Measurements from ENCODE around the gene SGK1. TPM values are rescaled to one million over a fixed set of nuclear protein-coding genes. Genes with fewer than 3 reads are reported as not detected.

The SGK1 gene
- polyA plus RNA-seq, 1 donor (not counting 4 experiments of a cell fraction or from before 2014, with no cell fraction given), result 156 TPM

GRCh38 chr6:134309227-134309626, 8.7 kb downstream of the SGK1 start:
- DNase-seq (ENCODE audit: low read depth, low spot score), result no peak
- Histone ChIP-seq H3K27ac (ENCODE audit: control insufficient read depth, insufficient read depth, low read length) (no peak overlapping the region), H3K27me3 (ENCODE audit: control insufficient read depth, extremely low read depth, insufficient read depth, low read length) (no peaks in the 10 kb centered on the region), H3K4me2 (ENCODE audit: control insufficient read depth, extremely low read depth, insufficient read depth, low read depth, low read length) (no peak overlapping the region), H3K36me3 (ENCODE audit: control insufficient read depth in 2 of 2, extremely low read depth in 1 of 2, insufficient read depth in 2 of 2, low read length in 2 of 2) (no peaks in the 10 kb centered on the region), H3K9ac (ENCODE audit: control insufficient read depth, extremely low read depth, insufficient read depth, low read length) (no peak overlapping the region), H3K9me1 (ENCODE audit: control insufficient read depth, extremely low read depth, insufficient read depth, low read length) (no peaks in the 10 kb centered on the region), H3K4me3 (ENCODE audit: control insufficient read depth in 2 of 3, extremely low read depth in 1 of 3, insufficient read depth in 2 of 3, low read depth in 1 of 3, low read length in 3 of 3) (no peak overlapping the region), H3K9me3 (ENCODE audit: control insufficient read depth, low read depth, low read length) (no peaks in the 10 kb centered on the region), H3K4me1 (ENCODE audit: control insufficient read depth, extremely low read depth, insufficient read depth, low read length) (no peaks in the 10 kb centered on the region), H3K79me2 (ENCODE audit: control insufficient read depth, insufficient read depth, low read length) (no peaks in the 10 kb centered on the region), H4K20me1 (ENCODE audit: control insufficient read depth, extremely low read depth, insufficient read depth, low read length) (no peaks in the 10 kb centered on the region), H2AFZ (ENCODE audit: control insufficient read depth, low read length) (no peak overlapping the region)
- dilution Hi-C loops (cut with MboI; ENCODE audit: extremely low pct_ligation_motif_present, low sequenced_read_pairs), result no loop called here
- no peak for FAIRE-seq
- no peak for TF ChIP-seq EZH2 (IDR thresholded peaks at IDR 0.05; ENCODE audit: low read length)
- no peak for TF ChIP-seq CTCF (optimal IDR thresholded peaks at IDR 0.05 in 1 of 3, IDR thresholded peaks at IDR 0.05 in 1 of 3, conservative IDR thresholded peaks at IDR 0.05 in 1 of 3; ENCODE audit: extremely low read depth in 1 of 3, insufficient read depth in 2 of 3, low read length in 3 of 3)

GRCh38 chr6:134308800-134309199, 9.1 kb downstream of the SGK1 start:
- H3K4me1 ChIP-seq (ENCODE audit: control insufficient read depth, extremely low read depth, insufficient read depth, low read length), result no peaks in the 10 kb centered on the region
- no peak for FAIRE-seq
- no peak overlapping the region for H3K4me2 ChIP-seq (ENCODE audit: control insufficient read depth, extremely low read depth, insufficient read depth, low read depth, low read length)
- no peak overlapping the region for H3K27ac ChIP-seq (ENCODE audit: control insufficient read depth, insufficient read depth, low read length)
- H3K4me3 ChIP-seq (ENCODE audit: control insufficient read depth in 2 of 3, extremely low read depth in 1 of 3, insufficient read depth in 2 of 3, low read depth in 1 of 3, low read length in 3 of 3), result no peak overlapping the region
- no peak for DNase-seq (ENCODE audit: low read depth, low spot score)
- no peaks in the 10 kb centered on the region for H3K9me3 ChIP-seq (ENCODE audit: control insufficient read depth, low read depth, low read length)
- no peaks in the 10 kb centered on the region for H4K20me1 ChIP-seq (ENCODE audit: control insufficient read depth, extremely low read depth, insufficient read depth, low read length)
- H3K9ac ChIP-seq (ENCODE audit: control insufficient read depth, extremely low read depth, insufficient read depth, low read length), result no peak overlapping the region
- dilution Hi-C loops (cut with MboI; ENCODE audit: extremely low pct_ligation_motif_present, low sequenced_read_pairs), result no loop called here
- TF ChIP-seq EZH2 (IDR thresholded peaks at IDR 0.05; ENCODE audit: low read length) (no peak), CTCF (optimal IDR thresholded peaks at IDR 0.05 in 1 of 3, IDR thresholded peaks at IDR 0.05 in 1 of 3, conservative IDR thresholded peaks at IDR 0.05 in 1 of 3; ENCODE audit: extremely low read depth in 1 of 3, insufficient read depth in 2 of 3, low read length in 3 of 3) (no peak)
- no peaks in the 10 kb centered on the region for H3K27me3 ChIP-seq (ENCODE audit: control insufficient read depth, extremely low read depth, insufficient read depth, low read length)
- H3K79me2 ChIP-seq (ENCODE audit: control insufficient read depth, insufficient read depth, low read length), result no peaks in the 10 kb centered on the region
- no peaks in the 10 kb centered on the region for H3K36me3 ChIP-seq (ENCODE audit: control insufficient read depth in 2 of 2, extremely low read depth in 1 of 2, insufficient read depth in 2 of 2, low read length in 2 of 2)
- H2AFZ ChIP-seq (ENCODE audit: control insufficient read depth, low read length), result no peak overlapping the region
- H3K9me1 ChIP-seq (ENCODE audit: control insufficient read depth, extremely low read depth, insufficient read depth, low read length), result no peaks in the 10 kb centered on the region

All from keratinocyte (primary cell).